ENCODE measurements around the gene NR2C2AP. TPM values are rescaled to one million over a fixed set of nuclear protein-coding genes. Genes with fewer than 3 reads are reported as not detected.

Gene NR2C2AP
- total and polyA plus RNA-seq, 2 donors (not counting 1 experiment from before 2014, with no cell fraction given), result 27.4 to 29.3 TPM

- H3K4me1 Mint-ChIP-seq, result peaks cover 6% of the 10 kb centered on the region
- no peak overlapping the region for H3K27ac ChIP-seq (ENCODE audit: low read length in 2 of 2)
- no peak overlapping the region for H2AFZ ChIP-seq (ENCODE audit: insufficient read depth, low read depth, low read length, poor library complexity, severe bottlenecking)
- intact Hi-C loops (cut with micrococcal nuclease), result no loop called here
- H3K27me3 ChIP-seq (replicated peaks in 1 of 4; ENCODE audit: control extremely low read depth in 1 of 4, control insufficient read depth in 3 of 4, insufficient read depth in 4 of 4, low read length in 3 of 4), result peaks cover 0 to 35% (median 9%) of the 10 kb centered on the region in 4 experiments
- H3K4me3 Mint-ChIP-seq, result no peak overlapping the region
- CTCF ChIA-PET, result interaction anchor here (1.7 to 2.9 kb wide), 2 partner anchors 78 to 81 kb away, joined by 8 read pairs; no protein-coding TSS in a partner anchor
- no peaks in the 10 kb centered on the region for H3K79me2 ChIP-seq (ENCODE audit: control insufficient read depth, insufficient read depth, low read length)
- ATAC-seq (ENCODE audit: low read depth) (no peak), DNase-seq (no peak)
- WGBS (ENCODE audit: insufficient coverage), result 71% methylated on average over 10 of the region's 10 CpGs
- H3K4me1 ChIP-seq (ENCODE audit: control insufficient read depth in 2 of 2, insufficient read depth in 2 of 2, low read length in 2 of 2), result peaks cover 10% of the 10 kb centered on the region in 2 donors
- H3K27me3 Mint-ChIP-seq, result peaks cover 22% of the 10 kb centered on the region
- H3K4me2 ChIP-seq (replicated peaks; ENCODE audit: low read depth, low read length, poor library complexity, severe bottlenecking), result no peak overlapping the region
- no peak overlapping the region for H3K27ac Mint-ChIP-seq
- no peak overlapping the region for H3K4me3 ChIP-seq (ENCODE audit: control extremely low read depth in 1 of 5, extremely low read depth in 1 of 5, insufficient read depth in 1 of 5, low read depth in 2 of 5, low read length in 4 of 5)
- H3K9ac ChIP-seq (ENCODE audit: low read length), result no peak overlapping the region
- H3K9me3 Mint-ChIP-seq (ENCODE audit: insufficient read depth), result no peaks in the 10 kb centered on the region
- POLR2A ChIA-PET, result no interaction called here
- H3K36me3 ChIP-seq (replicated peaks in 1 of 2; ENCODE audit: control extremely low read depth in 1 of 2, control insufficient read depth in 1 of 2, extremely low read depth in 1 of 2, insufficient read depth in 2 of 2, low read length in 1 of 2), result no peaks in the 10 kb centered on the region
- H3K9me3 ChIP-seq (ENCODE audit: control extremely low read depth in 1 of 3, control insufficient read depth in 2 of 3, insufficient read depth in 1 of 3, low read length in 2 of 3), result peaks cover 0 to 5% (median 0%) of the 10 kb centered on the region in 3 donors
- TF ChIP-seq EZH2 (IDR thresholded peaks at IDR 0.05; ENCODE audit: borderline replicate concordance, insufficient read depth, low read depth, low read length, poor library complexity, severe bottlenecking) (no peak), CTCF (IDR thresholded peaks at IDR 0.05) (no peak)
- H4K20me1 ChIP-seq (ENCODE audit: control insufficient read depth, insufficient read depth, low read length, poor library complexity, severe bottlenecking), result no peaks in the 10 kb centered on the region
Measured at GRCh38 chr19:19226663-19227062, 23.4 kb upstream of the NR2C2AP start.

- Histone ChIP-seq H3K4me3 (ENCODE audit: control extremely low read depth in 1 of 5, extremely low read depth in 1 of 5, insufficient read depth in 1 of 5, low read depth in 2 of 5, low read length in 4 of 5) (no peak overlapping the region), H3K36me3 (replicated peaks in 1 of 2; ENCODE audit: control extremely low read depth in 1 of 2, control insufficient read depth in 1 of 2, extremely low read depth in 1 of 2, insufficient read depth in 2 of 2, low read length in 1 of 2) (no peaks in the 10 kb centered on the region), H3K27ac (ENCODE audit: low read length in 2 of 2) (no peak overlapping the region), H3K4me2 (replicated peaks; ENCODE audit: low read depth, low read length, poor library complexity, severe bottlenecking) (no peak overlapping the region), H3K9me3 (ENCODE audit: control extremely low read depth in 1 of 3, control insufficient read depth in 2 of 3, insufficient read depth in 1 of 3, low read length in 2 of 3) (peaks cover 0 to 5% (median 0%) of the 10 kb centered on the region in 3 donors), H2AFZ (ENCODE audit: insufficient read depth, low read depth, low read length, poor library complexity, severe bottlenecking) (no peak overlapping the region), H4K20me1 (ENCODE audit: control insufficient read depth, insufficient read depth, low read length, poor library complexity, severe bottlenecking) (no peaks in the 10 kb centered on the region), H3K79me2 (ENCODE audit: control insufficient read depth, insufficient read depth, low read length) (no peaks in the 10 kb centered on the region), H3K9ac (ENCODE audit: low read length) (no peak overlapping the region), H3K4me1 (ENCODE audit: control insufficient read depth in 2 of 2, insufficient read depth in 2 of 2, low read length in 2 of 2) (peaks cover 10% of the 10 kb centered on the region in 2 donors), H3K27me3 (replicated peaks in 1 of 4; ENCODE audit: control extremely low read depth in 1 of 4, control insufficient read depth in 3 of 4, insufficient read depth in 4 of 4, low read length in 3 of 4) (peaks cover 0 to 35% (median 9%) of the 10 kb centered on the region in 4 experiments)
- no peaks in the 10 kb centered on the region for H3K9me3 Mint-ChIP-seq (ENCODE audit: insufficient read depth)
- TF ChIP-seq CTCF (IDR thresholded peaks at IDR 0.05) (no peak), EZH2 (IDR thresholded peaks at IDR 0.05; ENCODE audit: borderline replicate concordance, insufficient read depth, low read depth, low read length, poor library complexity, severe bottlenecking) (no peak)
- DNase-seq (no peak), ATAC-seq (ENCODE audit: low read depth) (no peak)
- H3K4me1 Mint-ChIP-seq, result peaks cover 6% of the 10 kb centered on the region
- no peak overlapping the region for H3K27ac Mint-ChIP-seq
- ChIA-PET CTCF (interaction anchor here (1.0 to 2.9 kb wide), 5 partner anchors 52 to 85 kb away, joined by 4 to 8 read pairs (median 5); no protein-coding TSS in a partner anchor), POLR2A (no interaction called here)
- intact Hi-C loops (cut with micrococcal nuclease), result no loop called here
- H3K4me3 Mint-ChIP-seq, result no peak overlapping the region
- WGBS (ENCODE audit: insufficient coverage), result 75% methylated on average over 4 of the region's 5 CpGs
- H3K27me3 Mint-ChIP-seq, result peaks cover 22% of the 10 kb centered on the region
Measured at GRCh38 chr19:19226204-19226603, 23.0 kb upstream of the NR2C2AP start.
